Tibial nerve (tissue), 4 donors: Measurements from ENCODE around the gene NCSTN. TPM values are rescaled to one million over a fixed set of nuclear protein-coding genes. Genes with fewer than 3 reads are reported as not detected.

Experiments used
- DNase-seq, 2 donors: peaks; one replicate each; pipeline ENCODE4 v3.0.0-alpha.2; 2019; ENCODE audit warnings: low spot score in 2 of 2
- H3K27ac ChIP-seq, 4 donors: fragments of 200-600 bp; sonication (generic) in 3 of 4; one replicate each; pipeline ENCODE4 v1.5.1; 2017 to 2019; ENCODE audit warnings: mild to moderate bottlenecking in 1 of 4
- H3K27me3 ChIP-seq, 2 donors: fragments of 200-600 bp; sonication (generic) in 1 of 2; one replicate each; pipeline versions ENCODE4 v1.5.1 to v1.6.0; 2017 to 2019
- H3K36me3 ChIP-seq, 3 donors: fragments of 200-600 bp; sonication (generic); one replicate each; pipeline ENCODE4 v1.5.1; 2018 to 2019
- H3K4me1 ChIP-seq, 4 donors: fragments of 200-600 bp; sonication (generic) in 3 of 4; one replicate each; pipeline ENCODE4 v1.5.1; 2017 to 2019
- H3K4me3 ChIP-seq, 4 donors: fragments of 200-600 bp; sonication (generic) in 3 of 4; one replicate each; pipeline ENCODE4 v1.5.1; 2017 to 2019; ENCODE audit warnings: mild to moderate bottlenecking in 1 of 4, moderate library complexity in 1 of 4
- H3K9me3 ChIP-seq, 4 donors: fragments of 200-600 bp; sonication (generic) in 3 of 4; one replicate each; pipeline ENCODE4 v1.5.1; 2017 to 2019
- CTCF ChIP-seq, 5 experiments: fragments of 200-600 bp in 3 of 5; fragments of 450-650 bp in 2 of 5; sonication (generic) in 3 of 5; IDR thresholded peaks; one replicate each; pipeline ENCODE4 v1.5.1; 2016 to 2019; ENCODE audit warnings: antibody characterized with exemption in 5 of 5, mild to moderate bottlenecking in 3 of 5, moderate library complexity in 2 of 5
- EP300 ChIP-seq, 2 donors: sonication (generic); formaldehyde crosslinking; IDR thresholded peaks; one replicate each; pipeline ENCODE4 v1.6.1; 2017; ENCODE audit warnings: antibody characterized with exemption in 2 of 2, mild to moderate bottlenecking in 1 of 2
- POLR2A ChIP-seq, 2 donors: fragments of 450-650 bp; IDR thresholded peaks; one replicate each; pipeline ENCODE4 v1.6.1; 2017; ENCODE audit warnings: antibody characterized with exemption in 2 of 2, mild to moderate bottlenecking in 2 of 2, moderate library complexity in 2 of 2
- WGBS, 2 donors: methylation state at CpG; one replicate each; pipeline ENCODE4 v1.1.5; 2018; 5-methylcytosine and 5-hydroxymethylcytosine counted together
- total RNA-seq, 4 donors: library from RNA; depleted of rRNA; stranded (reverse); fragments of >200 nt; gene quantifications; one replicate each; pipeline ENCODE4 v1.1.0, GENCODE V29; 2016

The NCSTN gene
- total RNA-seq, 4 donors from 2014 or later: 60.6 to 85.5 (median 73.0) TPM

GRCh38 chr1:160308451-160309184 lies 34.6 kb upstream of the NCSTN start:
- no peaks in the 10 kb centered on the region for H3K27me3 ChIP-seq
- no peaks in the 10 kb centered on the region for H3K4me1 ChIP-seq
- no peak for DNase-seq
- peaks cover 11 to 100% (median 57%) of the 10 kb centered on the region in 3 donors for H3K36me3 ChIP-seq
- H3K9me3 ChIP-seq: no peaks in the 10 kb centered on the region
- no peak overlapping the region for H3K4me3 ChIP-seq
- no peak overlapping the region for H3K27ac ChIP-seq
- TF ChIP-seq EP300 (IDR thresholded peaks at IDR 0.05): no peak
- TF ChIP-seq POLR2A (IDR thresholded peaks at IDR 0.05): no peak
- no peak for TF ChIP-seq CTCF (IDR thresholded peaks at IDR 0.05)
- 82 to 84% methylated on average over 4 of the region's 4 CpGs for WGBS, 2 donors

- H3K4me1 ChIP-seq: no peaks in the 10 kb centered on the region
- H3K27ac ChIP-seq: no peak overlapping the region
- H3K9me3 ChIP-seq: no peaks in the 10 kb centered on the region
- peaks cover 11 to 100% (median 51%) of the 10 kb centered on the region in 3 donors for H3K36me3 ChIP-seq
- no peak overlapping the region for H3K4me3 ChIP-seq
- TF ChIP-seq POLR2A (IDR thresholded peaks at IDR 0.05): no peak
- no peak for TF ChIP-seq CTCF (IDR thresholded peaks at IDR 0.05)
- no peak for TF ChIP-seq EP300 (IDR thresholded peaks at IDR 0.05)
- H3K27me3 ChIP-seq: no peaks in the 10 kb centered on the region
- DNase-seq: no peak
These were observed 34.0 kb upstream of the NCSTN start for GRCh38 chr1:160309185-160309557.

GRCh38 chr1:160309571-160309970 lies 33.6 kb upstream of the NCSTN start:
- no peak for DNase-seq
- no peak for TF ChIP-seq CTCF (IDR thresholded peaks at IDR 0.05)
- no peak for TF ChIP-seq POLR2A (IDR thresholded peaks at IDR 0.05)
- no peak for TF ChIP-seq EP300 (IDR thresholded peaks at IDR 0.05)
- Histone ChIP-seq H3K27ac (no peak overlapping the region), H3K36me3 (peaks cover 11 to 100% (median 50%) of the 10 kb centered on the region in 3 donors), H3K27me3 (no peaks in the 10 kb centered on the region), H3K4me1 (no peaks in the 10 kb centered on the region), H3K4me3 (no peak overlapping the region), H3K9me3 (no peaks in the 10 kb centered on the region)
- 43 to 49% methylated on average over 1 of the region's 1 CpG for WGBS, 2 donors

- 63 to 82% methylated on average over 2 of the region's 2 CpGs for WGBS, 2 donors
These were observed 27.8 kb upstream of the NCSTN start for GRCh38 chr1:160315359-160315758.

More at GRCh38 chr1:160315359-160315758, 27.8 kb upstream of the NCSTN start:
- Histone ChIP-seq H3K27me3 (no peaks in the 10 kb centered on the region), H3K4me1 (peaks cover 0 to 7% (median 0%) of the 10 kb centered on the region in 4 donors), H3K27ac (no peak overlapping the region), H3K36me3 (peaks cover 6 to 92% (median 42%) of the 10 kb centered on the region in 3 donors), H3K9me3 (no peaks in the 10 kb centered on the region), H3K4me3 (no peak overlapping the region)
- TF ChIP-seq CTCF (IDR thresholded peaks at IDR 0.05) (no peak), EP300 (IDR thresholded peaks at IDR 0.05) (no peak), POLR2A (IDR thresholded peaks at IDR 0.05) (no peak)
- no peak for DNase-seq
